HepG2 (cell line): ENCODE results near the gene PLK5. TPM values are rescaled to one million over a fixed set of nuclear protein-coding genes. Genes with fewer than 3 reads are reported as not detected.
A peak's percentile ranks its signal among the peaks of the same experiment; 100 is the strongest.

Source experiments
- AGO1 ChIP-seq: fragments of 200-400 bp; formaldehyde crosslinking; IDR thresholded peaks from 2 replicates; pipeline ENCODE4 v1.6.1; 2017; ENCODE audit warnings: mild to moderate bottlenecking, low read depth, low read length, moderate library complexity; ENCODE audit not compliant: poor library complexity, severe bottlenecking
- CEBPG ChIP-seq: IDR thresholded peaks from 2 replicates; pipeline ENCODE4 v1.6.1; 2016
- CENPX ChIP-seq: sonication (generic); formaldehyde crosslinking; IDR thresholded peaks from 2 replicates; pipeline ENCODE4 v1.9.0; 2021; ENCODE audit warnings: mild to moderate bottlenecking, missing genetic modification reagents, moderate library complexity
- DRAP1 ChIP-seq: IDR thresholded peaks from 2 replicates; pipeline ENCODE4 v1.6.1; 2016; ENCODE audit warnings: missing genetic modification reagents, missing compliant biosample characterization
- HES4 ChIP-seq: sonication (generic); formaldehyde crosslinking; IDR thresholded peaks from 2 replicates; pipeline ENCODE4 v1.9.0; 2021; ENCODE audit warnings: mild to moderate bottlenecking, missing genetic modification reagents, borderline replicate concordance
- KMT2B ChIP-seq: IDR thresholded peaks from 2 replicates; pipeline ENCODE4 v1.6.1; 2016; ENCODE audit warnings: missing genetic modification reagents, missing compliant biosample characterization
- POLR2AphosphoS2 ChIP-seq: IDR thresholded peaks from 2 replicates; pipeline ENCODE4 v1.6.1; 2011; ENCODE audit warnings: low read depth, low read length, improper control_type of control experiment
- SUZ12 ChIP-seq: fragments of 150-350 bp; IDR thresholded peaks from 2 replicates; pipeline ENCODE4 v1.6.1; 2014; ENCODE audit warnings: low read depth, low read length
- TFDP1 ChIP-seq: IDR thresholded peaks from 2 replicates; pipeline ENCODE4 v1.6.1; 2016; ENCODE audit warnings: missing compliant biosample characterization, missing genetic modification reagents, borderline replicate concordance
- TIGD3 ChIP-seq: sonication (generic); formaldehyde crosslinking; IDR thresholded peaks from 2 replicates; pipeline ENCODE4 v1.5.1; 2020; ENCODE audit warnings: mild to moderate bottlenecking, missing genetic modification reagents, borderline replicate concordance
- YEATS4 ChIP-seq: sonication (generic); formaldehyde crosslinking; IDR thresholded peaks from 2 replicates; pipeline ENCODE4 v1.4.0; 2020; ENCODE audit warnings: missing genetic modification reagents, borderline replicate concordance
- ZBTB25 ChIP-seq: IDR thresholded peaks from 2 replicates; pipeline ENCODE4 v1.6.1; 2018; ENCODE audit warnings: missing genetic modification reagents
- ZBTB7B ChIP-seq: sonication (generic); formaldehyde crosslinking; IDR thresholded peaks from 2 replicates; pipeline ENCODE4 v1.4.0; 2020; ENCODE audit warnings: missing genetic modification reagents
- ZFP36L2 ChIP-seq: sonication (generic); formaldehyde crosslinking; IDR thresholded peaks from 2 replicates; pipeline ENCODE4 v1.4.0; 2020; ENCODE audit warnings: missing genetic modification reagents
- ZFP82 ChIP-seq: sonication (generic); formaldehyde crosslinking; IDR thresholded peaks from 2 replicates; pipeline ENCODE4 v1.5.1; 2020; ENCODE audit warnings: mild to moderate bottlenecking, missing genetic modification reagents, borderline replicate concordance
- ZNF251 ChIP-seq: sonication (generic); formaldehyde crosslinking; IDR thresholded peaks from 2 replicates; pipeline ENCODE4 v1.9.0; 2021; ENCODE audit warnings: mild to moderate bottlenecking, missing genetic modification reagents
- ZNF337 ChIP-seq: sonication (generic); formaldehyde crosslinking; IDR thresholded peaks from 2 replicates; pipeline ENCODE4 v1.5.1; 2020; ENCODE audit warnings: missing genetic modification reagents, low read depth, mild to moderate bottlenecking, borderline replicate concordance
- ZNF34 ChIP-seq: sonication (generic); formaldehyde crosslinking; IDR thresholded peaks from 2 replicates; pipeline ENCODE4 v1.4.0; 2020; ENCODE audit warnings: mild to moderate bottlenecking, missing genetic modification reagents, borderline replicate concordance
- ZNF354B ChIP-seq: sonication (generic); formaldehyde crosslinking; IDR thresholded peaks from 2 replicates; pipeline ENCODE4 v1.8.0; 2022; ENCODE audit warnings: mild to moderate bottlenecking, missing genetic modification reagents
- ZNF44 ChIP-seq: sonication (generic); formaldehyde crosslinking; IDR thresholded peaks from 2 replicates; pipeline ENCODE4 v1.5.1; 2020; ENCODE audit warnings: mild to moderate bottlenecking, missing genetic modification reagents
- ZNF441 ChIP-seq: sonication (generic); formaldehyde crosslinking; IDR thresholded peaks from 2 replicates; pipeline ENCODE4 v1.7.0; 2021; ENCODE audit warnings: missing genetic modification reagents, borderline replicate concordance
- ZNF512 ChIP-seq: sonication (generic); formaldehyde crosslinking; IDR thresholded peaks from 2 replicates; pipeline ENCODE4 v1.4.0; 2020; ENCODE audit warnings: mild to moderate bottlenecking, missing genetic modification reagents
- ZNF567 ChIP-seq: sonication (generic); formaldehyde crosslinking; IDR thresholded peaks from 2 replicates; pipeline ENCODE4 v1.8.1; 2023; ENCODE audit warnings: mild to moderate bottlenecking, missing genetic modification reagents, borderline replicate concordance
- ZNF615 ChIP-seq: sonication (generic); formaldehyde crosslinking; IDR thresholded peaks from 2 replicates; pipeline ENCODE4 v1.5.0; 2020; ENCODE audit warnings: mild to moderate bottlenecking, missing genetic modification reagents, borderline replicate concordance
- ZNF737 ChIP-seq: sonication (generic); formaldehyde crosslinking; IDR thresholded peaks from 2 replicates; pipeline ENCODE4 v1.5.0; 2020; ENCODE audit warnings: missing genetic modification reagents, mild to moderate bottlenecking, borderline replicate concordance
- ZNF850 ChIP-seq: sonication (generic); formaldehyde crosslinking; conservative IDR thresholded peaks from 2 replicates; pipeline ENCODE4 v1.9.0; 2021; ENCODE audit warnings: mild to moderate bottlenecking, missing genetic modification reagents
- polyA plus RNA-seq, 8 experiments: library from polyadenylated mRNA; depleted of rRNA in 3 of 8; stranded (reverse) in 7 of 8; unstranded in 1 of 8; fragments of >200 nt; fragmentation: Illumina TruSeq in 4 of 8; extraction: Trizol in 4 of 8; gene quantifications; 2 replicates each; pipeline versions ENCODE4 v1.2.1 to v1.2.3, GENCODE V29; 2011 to 2016; ENCODE audit warnings: low read depth in 4 of 8, missing spikeins in 1 of 8, mixed read lengths in 1 of 8; ENCODE audit not compliant: insufficient read depth in 1 of 8
- total RNA-seq, 5 experiments: library from RNA; depleted of rRNA; stranded (reverse); fragments of >200 nt; fragmentation: Illumina TruSeq; extraction: Trizol; gene quantifications; 2 replicates each; pipeline ENCODE4 v1.2.3, GENCODE V29; 2016; ENCODE audit warnings: low read depth in 1 of 5

Gene PLK5
- total and polyA plus RNA-seq, 2 of the 13 experiments (the other 11 are each of a cell fraction or from before 2014, with no cell fraction given), result not detected

- TF ChIP-seq ZBTB25 (CRISPR knock-in tag) (no peak), SUZ12 (no peak), ZNF512 (CRISPR knock-in tag) (no peak), ZBTB7B (CRISPR knock-in tag) (no peak), ZNF850 (CRISPR knock-in tag) (no peak), ZNF34 (CRISPR knock-in tag) (no peak), AGO1 (no peak), TIGD3 (no peak), ZNF354B (CRISPR knock-in tag) (no peak), TFDP1 (CRISPR knock-in tag) (peak; percentile 98), ZNF567 (no peak), ZNF615 (CRISPR knock-in tag) (no peak), YEATS4 (CRISPR knock-in tag) (no peak; the same call in 1 of the 2 replicates), DRAP1 (no peak), ZNF737 (no peak), ZNF251 (CRISPR knock-in tag) (no peak), KMT2B (CRISPR knock-in tag) (no peak), HES4 (peak; percentile 83; the same call in 1 of the 2 replicates), ZNF337 (CRISPR knock-in tag) (no peak), CENPX (CRISPR knock-in tag) (no peak), ZFP82 (CRISPR knock-in tag) (no peak), ZFP36L2 (CRISPR knock-in tag) (no peak), ZNF441 (CRISPR knock-in tag) (no peak), CEBPG (no peak), ZNF44 (CRISPR knock-in tag) (no peak), POLR2AphosphoS2 (no peak)
Measured at GRCh38 chr19:1568320-1569019, 44.6 kb downstream of the PLK5 start, which contains the start of gene MEX3D (continued).
